H9 (cell line): Measurements from ENCODE around the gene RASSF5. TPM values are rescaled to one million over a fixed set of nuclear protein-coding genes. Genes with fewer than 3 reads are reported as not detected.

Source experiments
- DNase-seq: peaks from one replicate; pipeline ENCODE4 v3.0.0-alpha.2; 2017
- H2AFZ ChIP-seq: one replicate; pipeline ENCODE4 v1.6.1; 2013; ENCODE audit warnings: mild to moderate bottlenecking, low read length, control low read depth, moderate library complexity
- H2AK5ac ChIP-seq: 2 replicates; pipeline ENCODE4 v1.6.1; 2013; ENCODE audit warnings: low read length, control low read depth, mixed read lengths; ENCODE audit not compliant: insufficient read length
- H2BK120ac ChIP-seq: one replicate; pipeline ENCODE4 v1.6.1; 2013; ENCODE audit warnings: low read depth, mild to moderate bottlenecking, low read length, control low read depth, inconsistent platforms; ENCODE audit not compliant: poor library complexity, severe bottlenecking
- H2BK12ac ChIP-seq: 2 replicates; pipeline ENCODE4 v1.6.1; 2013; ENCODE audit warnings: low read length, control low read depth, mixed read lengths, low read depth; ENCODE audit not compliant: insufficient read length
- H2BK15ac ChIP-seq: 2 replicates; pipeline ENCODE4 v1.6.1; 2013; ENCODE audit warnings: low read depth, low read length, control low read depth
- H2BK20ac ChIP-seq: one replicate; pipeline ENCODE4 v1.6.1; 2013; ENCODE audit warnings: low read depth, mild to moderate bottlenecking, low read length, control low read depth, inconsistent platforms; ENCODE audit not compliant: poor library complexity, severe bottlenecking
- H2BK5ac ChIP-seq: 2 replicates; pipeline ENCODE4 v1.6.1; 2013; ENCODE audit warnings: low read length, control low read depth, mixed read lengths; ENCODE audit not compliant: insufficient read length
- H3K14ac ChIP-seq: 2 replicates; pipeline ENCODE4 v1.6.1; 2013; ENCODE audit warnings: low read length, control low read depth; ENCODE audit not compliant: insufficient read depth
- H3K18ac ChIP-seq: 2 replicates; pipeline ENCODE4 v1.6.1; 2013; ENCODE audit warnings: low read depth, mild to moderate bottlenecking, mixed read lengths, low read length, control low read depth; ENCODE audit not compliant: insufficient read length
- H3K23ac ChIP-seq: 2 replicates; pipeline ENCODE4 v1.6.1; 2013; ENCODE audit warnings: low read length, control low read depth, mixed read lengths, low read depth; ENCODE audit not compliant: insufficient read length
- H3K23me2 ChIP-seq: 2 replicates; pipeline ENCODE4 v1.6.1; 2013; ENCODE audit warnings: low read depth, mild to moderate bottlenecking, mixed read lengths, low read length, control low read depth; ENCODE audit not compliant: insufficient read length, poor library complexity, severe bottlenecking
- H3K27ac ChIP-seq: 2 replicates; pipeline ENCODE4 v1.5.1; 2013; ENCODE audit warnings: low read length, control low read depth, mixed read lengths, low read depth; ENCODE audit not compliant: insufficient read length
- H3K27me3 ChIP-seq: 2 replicates; pipeline ENCODE4 v1.6.1; 2013; ENCODE audit warnings: low read length, control low read depth, inconsistent platforms; ENCODE audit not compliant: insufficient read depth
- H3K4ac ChIP-seq: 2 replicates; pipeline ENCODE4 v1.6.1; 2013; ENCODE audit warnings: low read depth, mild to moderate bottlenecking, control low read depth, inconsistent platforms, low read length, moderate library complexity
- H3K4me1 ChIP-seq: 2 replicates; pipeline ENCODE4 v1.6.1; 2013; ENCODE audit warnings: low read length, control low read depth, inconsistent platforms; ENCODE audit not compliant: insufficient read depth
- H3K4me2 ChIP-seq: 2 replicates; pipeline ENCODE4 v1.6.1; 2013; ENCODE audit warnings: low read length, control low read depth, mixed read lengths; ENCODE audit not compliant: insufficient read length, insufficient read depth
- H3K56ac ChIP-seq: 2 replicates; pipeline ENCODE4 v1.6.1; 2013; ENCODE audit warnings: low read depth, mild to moderate bottlenecking, mixed read lengths, low read length, control low read depth; ENCODE audit not compliant: insufficient read length
- H3K79me1 ChIP-seq: 2 replicates; pipeline ENCODE4 v1.6.1; 2013; ENCODE audit warnings: low read depth, mild to moderate bottlenecking, moderate library complexity, low read length, control low read depth, inconsistent platforms; ENCODE audit not compliant: insufficient read depth, poor library complexity, severe bottlenecking
- H3K79me2 ChIP-seq: 2 replicates; pipeline ENCODE4 v1.6.1; 2013; ENCODE audit warnings: low read length, control low read depth, inconsistent platforms; ENCODE audit not compliant: insufficient read depth
- H3K9ac ChIP-seq: 2 replicates; pipeline ENCODE4 v1.6.1; 2013; ENCODE audit warnings: low read length, control low read depth, mixed read lengths; ENCODE audit not compliant: insufficient read length; ENCODE audit errors: extremely low read depth
- H3K9me3 ChIP-seq: one replicate; pipeline ENCODE4 v1.6.1; 2013; ENCODE audit warnings: low read depth, low read length, inconsistent platforms; ENCODE audit not compliant: control insufficient read depth
- H3T11ph ChIP-seq: one replicate; pipeline ENCODE4 v1.6.1; 2013; ENCODE audit warnings: mild to moderate bottlenecking, low read length, control low read depth, inconsistent platforms
- H4K20me1 ChIP-seq: one replicate; pipeline ENCODE4 v1.6.1; 2013; ENCODE audit not compliant: control insufficient read depth, insufficient read length, insufficient read depth
- H4K5ac ChIP-seq: 2 replicates; pipeline ENCODE4 v1.6.1; 2013; ENCODE audit warnings: low read depth, mild to moderate bottlenecking, mixed read lengths, low read length, control low read depth; ENCODE audit not compliant: insufficient read length
- H4K8ac ChIP-seq: replicated peaks from 2 replicates; pipeline ENCODE4 v1.6.1; 2013; ENCODE audit warnings: low read length, control low read depth, mixed read lengths, low read depth; ENCODE audit not compliant: insufficient read length
- H4K91ac ChIP-seq: 2 replicates; pipeline ENCODE4 v1.6.1; 2013; ENCODE audit warnings: low read depth, mild to moderate bottlenecking, moderate library complexity, mixed read lengths, low read length, control low read depth; ENCODE audit not compliant: insufficient read length
- H3K27ac Mint-ChIP-seq, 3 experiments: 2 replicates in 2 of 3; 3 replicates in 1 of 3; pipeline ENCODE4 v1.8.0; 2020 to 2021; ENCODE audit warnings: mixed read lengths in 3 of 3, mild to moderate bottlenecking in 1 of 3, moderate library complexity in 1 of 3
- H3K27me3 Mint-ChIP-seq: 2 replicates; pipeline ENCODE4 v1.8.0; 2021; ENCODE audit warnings: low read depth, mild to moderate bottlenecking, moderate library complexity, mixed read lengths
- H3K36me3 Mint-ChIP-seq, 3 experiments: 2 replicates in 2 of 3; 3 replicates in 1 of 3; pipeline ENCODE4 v1.8.0; 2020 to 2021; ENCODE audit warnings: low read depth in 3 of 3, mixed read lengths in 3 of 3; ENCODE audit not compliant: insufficient read depth in 1 of 3
- H3K4me1 Mint-ChIP-seq, 2 experiments: 2 replicates each; pipeline ENCODE4 v1.8.0; 2020; ENCODE audit warnings: mixed read lengths in 2 of 2
- H3K4me3 Mint-ChIP-seq, 2 experiments: 2 replicates in 1 of 2; 3 replicates in 1 of 2; pipeline ENCODE4 v1.8.0; 2020 to 2021; ENCODE audit warnings: mild to moderate bottlenecking in 2 of 2, mixed read lengths in 2 of 2, moderate library complexity in 1 of 2
- H3K9me3 Mint-ChIP-seq, 2 experiments: 2 replicates in 1 of 2; 3 replicates in 1 of 2; pipeline ENCODE4 v1.8.0; 2020; ENCODE audit warnings: mild to moderate bottlenecking in 2 of 2, mixed read lengths in 2 of 2, moderate library complexity in 1 of 2
- CTCF ChIP-seq: fragments of 200-600 bp; sonication (generic); conservative IDR thresholded peaks from 3 replicates; pipeline ENCODE4 v1.8.0; 2021; ENCODE audit warnings: antibody characterized with exemption, mild to moderate bottlenecking
- WGBS: extraction: QIAGEN DNeasy Blood & Tissue Kit; methylation state at CpG from one replicate; pipeline ENCODE4 v1.1.7; 2013; ENCODE audit warnings: missing lambda C conversion rate, low lambda C conversion rate, mixed read lengths; ENCODE audit not compliant: insufficient read length; ENCODE audit errors: extremely low coverage; 5-methylcytosine and 5-hydroxymethylcytosine counted together
- total RNA-seq: library from RNA; stranded (reverse); gene quantifications from 2 replicates; pipeline ENCODE4 v1.2.1, GENCODE V29; 2021

The RASSF5 gene
- total RNA-seq, 1 experiment from 2014 or later = 0.50 TPM

- H3K27ac Mint-ChIP-seq = no peak overlapping the region
Measured at GRCh38 chr1:206609229-206609991, 102.1 kb downstream of the RASSF5 start.

More at GRCh38 chr1:206609229-206609991, 102.1 kb downstream of the RASSF5 start:
- DNase-seq = no peak
- no CpG with 5 or more reads among the region's 4 CpGs for WGBS
- Histone ChIP-seq H3K79me2 (no peaks in the 10 kb centered on the region), H2BK12ac (no peak overlapping the region), H3T11ph (no peak overlapping the region), H3K9me3 (no peaks in the 10 kb centered on the region), H3K14ac (no peak overlapping the region), H3K4ac (no peak overlapping the region), H4K20me1 (no peaks in the 10 kb centered on the region), H2BK20ac (no peak overlapping the region), H3K18ac (no peak overlapping the region), H3K56ac (no peak overlapping the region), H3K27me3 (no peaks in the 10 kb centered on the region), H3K23me2 (peaks cover 7% of the 10 kb centered on the region), H3K4me1 (no peaks in the 10 kb centered on the region), H3K4me2 (no peak overlapping the region), H2BK5ac (no peak overlapping the region), H3K9ac (no peak overlapping the region), H2AFZ (no peak overlapping the region), H3K27ac (no peak overlapping the region), H3K23ac (no peak overlapping the region), H4K91ac (no peak overlapping the region), H2BK15ac (no peak overlapping the region), H4K8ac (no peak overlapping the region), H2BK120ac (no peak overlapping the region), H2AK5ac (no peak overlapping the region), H3K79me1 (no peaks in the 10 kb centered on the region), H4K5ac (no peak overlapping the region)
- Mint-ChIP-seq H3K4me1 (peaks cover 9 to 12% of the 10 kb centered on the region in 2 experiments), H3K9me3 (no peaks in the 10 kb centered on the region), H3K27me3 (no peaks in the 10 kb centered on the region), H3K36me3 (peaks cover 0 to 24% (median 18%) of the 10 kb centered on the region in 3 experiments), H3K4me3 (no peak overlapping the region)
- TF ChIP-seq CTCF = no peak
